Bronchial epithelial cell (primary cell): ENCODE measurements around the gene NEURL2. TPM values are rescaled to one million over a fixed set of nuclear protein-coding genes. Genes with fewer than 3 reads are reported as not detected.
"Not testable (repeated sequence)": the region's sequence is repeated elsewhere in the genome, so short reads cannot be mapped to it uniquely, and the experiment has no call there.

Source experiments
- DNase-seq: peaks from one replicate; pipeline ENCODE4 v3.0.0-alpha.2; 2010; ENCODE audit warnings: low read depth
- FAIRE-seq: peaks from 2 replicates; lab custom pipeline; 2011; peaks lifted over from hg19 to GRCh38; lab: Jason Lieb, UNC
- H3K27me3 ChIP-seq: 2 replicates; pipeline ENCODE4 v1.5.1; 2011; ENCODE audit warnings: low read length; ENCODE audit not compliant: control insufficient read depth, insufficient read depth
- H3K36me3 ChIP-seq: 2 replicates; pipeline ENCODE4 v1.5.1; 2011; ENCODE audit warnings: low read length; ENCODE audit not compliant: control insufficient read depth, insufficient read depth
- H3K4me3 ChIP-seq: 2 replicates; pipeline ENCODE4 v1.5.1; 2011; ENCODE audit warnings: mild to moderate bottlenecking, low read depth, low read length, control low read depth
- CTCF ChIP-seq: IDR thresholded peaks from 2 replicates; pipeline ENCODE4 v1.5.1; 2011; ENCODE audit warnings: mild to moderate bottlenecking, moderate library complexity, low read length, control low read depth, inconsistent platforms; ENCODE audit not compliant: insufficient read depth, severe bottlenecking
- total RNA-seq: library from RNA; depleted of rRNA; stranded (reverse); fragments of >200 nt; gene quantifications from 2 replicates; pipeline ENCODE4 v1.2.1, GENCODE V29; 2014

NEURL2 gene
- total RNA-seq, 1 donor from 2014 or later = 2.6 TPM

- TF ChIP-seq CTCF = no peak
- no peak for FAIRE-seq
- no peak for DNase-seq
- H3K36me3 ChIP-seq = peaks cover 18% of the 10 kb centered on the region
- H3K27me3 ChIP-seq = no peaks in the 10 kb centered on the region
- H3K4me3 ChIP-seq = no peak overlapping the region
Observed at GRCh38 chr20:45902199-45902701, 11.2 kb upstream of the NEURL2 start.

- not testable (repeated sequence) for H3K27me3 ChIP-seq, H3K4me3 ChIP-seq, DNase-seq, FAIRE-seq
- peaks cover 22% of the 10 kb centered on the region for H3K36me3 ChIP-seq
Observed at GRCh38 chr20:45901332-45901731, 10.3 kb upstream of the NEURL2 start.

- TF ChIP-seq CTCF = no peak
- H3K4me3 ChIP-seq = no peak overlapping the region
- H3K36me3 ChIP-seq = peaks cover 22% of the 10 kb centered on the region
- DNase-seq (no peak), FAIRE-seq (no peak)
- H3K27me3 ChIP-seq = no peaks in the 10 kb centered on the region
Observed at GRCh38 chr20:45899046-45899835, 8.2 kb upstream of the NEURL2 start.

- TF ChIP-seq CTCF = no peak
- DNase-seq = no peak
- no peaks in the 10 kb centered on the region for H3K27me3 ChIP-seq
- no peak for FAIRE-seq
- no peak overlapping the region for H3K4me3 ChIP-seq
- peaks cover 21% of the 10 kb centered on the region for H3K36me3 ChIP-seq
Observed at GRCh38 chr20:45898285-45898684, 7.3 kb upstream of the NEURL2 start.

GRCh38 chr20:45897692-45898091, 6.7 kb upstream of the NEURL2 start:
- no peak for DNase-seq
- Histone ChIP-seq H3K27me3 (no peaks in the 10 kb centered on the region), H3K36me3 (peaks cover 21% of the 10 kb centered on the region), H3K4me3 (no peak overlapping the region)
- TF ChIP-seq CTCF = no peak
- no peak for FAIRE-seq

- FAIRE-seq = no peak
- no peak for TF ChIP-seq CTCF
- H3K4me3 ChIP-seq = no peak overlapping the region
- peaks cover 18% of the 10 kb centered on the region for H3K36me3 ChIP-seq
- no peak for DNase-seq
- no peaks in the 10 kb centered on the region for H3K27me3 ChIP-seq
Observed at GRCh38 chr20:45897289-45897688, 6.3 kb upstream of the NEURL2 start.
